Fibroblast of lung (primary cell): ENCODE data around the gene UST. TPM values are rescaled to one million over a fixed set of nuclear protein-coding genes. Genes with fewer than 3 reads are reported as not detected.

Experiments
- DNase-seq, 2 donors: peaks; one replicate each; pipeline versions ENCODE4 v3.0.0 to v3.0.0-alpha.2; 2010; ENCODE audit warnings: low read depth in 2 of 2
- H2AFZ ChIP-seq: 2 replicates; pipeline ENCODE4 v1.5.1; 2012; ENCODE audit warnings: low read length, control low read depth, inconsistent platforms
- H3K27ac ChIP-seq: 2 replicates; pipeline ENCODE4 v1.5.1; 2011; ENCODE audit warnings: low read length, control low read depth; ENCODE audit not compliant: insufficient read depth
- H3K27me3 ChIP-seq: 2 replicates; pipeline ENCODE4 v1.5.1; 2011; ENCODE audit warnings: mild to moderate bottlenecking, low read length; ENCODE audit not compliant: control insufficient read depth, insufficient read depth
- H3K36me3 ChIP-seq: 2 replicates; pipeline ENCODE4 v1.5.1; 2011; ENCODE audit warnings: low read length; ENCODE audit not compliant: control insufficient read depth, insufficient read depth
- H3K4me1 ChIP-seq: 2 replicates; pipeline ENCODE4 v1.5.1; 2011; ENCODE audit warnings: low read length; ENCODE audit not compliant: control insufficient read depth, insufficient read depth; ENCODE audit errors: extremely low read depth
- H3K4me2 ChIP-seq: 2 replicates; pipeline ENCODE4 v1.5.1; 2011; ENCODE audit warnings: low read length, control low read depth; ENCODE audit not compliant: insufficient read depth; ENCODE audit errors: extremely low read depth
- H3K4me3 ChIP-seq, 4 experiments: fragments of 200-600 bp in 1 of 4; sonication (generic) in 1 of 4; replicated peaks in 1 of 4; 2 replicates each; pipeline ENCODE4 v1.5.1; 2011 to 2016; ENCODE audit warnings: low read length in 4 of 4, low read depth in 3 of 4, mild to moderate bottlenecking in 3 of 4, control low read depth in 2 of 4, inconsistent platforms in 1 of 4, mixed read lengths in 1 of 4; ENCODE audit not compliant: insufficient read depth in 1 of 4; ENCODE audit errors: control extremely low read depth in 1 of 4
- H3K79me2 ChIP-seq: 2 replicates; pipeline ENCODE4 v1.5.1; 2012; ENCODE audit warnings: mild to moderate bottlenecking, low read length, inconsistent platforms; ENCODE audit not compliant: control insufficient read depth, insufficient read depth
- H3K9ac ChIP-seq: 2 replicates; pipeline ENCODE4 v1.5.1; 2011; ENCODE audit warnings: mild to moderate bottlenecking, low read length, control low read depth; ENCODE audit not compliant: insufficient read depth
- H3K9me3 ChIP-seq: 2 replicates; pipeline ENCODE4 v1.5.1; 2012; ENCODE audit warnings: low read depth, low read length; ENCODE audit not compliant: control insufficient read depth, insufficient read depth
- H4K20me1 ChIP-seq: 2 replicates; pipeline ENCODE4 v1.5.1; 2011; ENCODE audit warnings: low read length; ENCODE audit not compliant: control insufficient read depth, insufficient read depth; ENCODE audit errors: extremely low read depth
- EZH2 ChIP-seq: IDR thresholded peaks from 2 replicates; pipeline ENCODE4 v1.5.1; 2012; ENCODE audit warnings: low read length, control low read depth, mild to moderate bottlenecking; ENCODE audit errors: missing control alignments
- polyA plus RNA-seq, 2 donors: library from polyadenylated mRNA; depleted of rRNA in 1 of 2; stranded (reverse) in 1 of 2; unstranded in 1 of 2; fragments of >200 nt; gene quantifications; 2 replicates each; pipeline ENCODE4 v1.2.1, GENCODE V29; 2011 to 2012; ENCODE audit warnings: missing spikeins in 1 of 2
- total RNA-seq: library from RNA; depleted of rRNA; stranded (reverse); fragments of >200 nt; gene quantifications from 2 replicates; pipeline ENCODE4 v1.2.1, GENCODE V29; 2014
- TF ChIP-seq, protein P1 (sequence below), 2 donors: IDR thresholded peaks in 1 of 2; conservative IDR thresholded peaks in 1 of 2; 1 replicate in 1 of 2; 2 replicates in 1 of 2; pipeline ENCODE4 v1.5.1; 2011 to 2012; ENCODE audit warnings: low read length in 2 of 2, control low read depth in 1 of 2, inconsistent platforms in 1 of 2, low read depth in 1 of 2, mild to moderate bottlenecking in 1 of 2

Gene UST
- total and polyA plus RNA-seq, 2 donors (not counting 1 experiment from before 2014, with no cell fraction given), result 6.8 to 19.5 TPM

DNA sequence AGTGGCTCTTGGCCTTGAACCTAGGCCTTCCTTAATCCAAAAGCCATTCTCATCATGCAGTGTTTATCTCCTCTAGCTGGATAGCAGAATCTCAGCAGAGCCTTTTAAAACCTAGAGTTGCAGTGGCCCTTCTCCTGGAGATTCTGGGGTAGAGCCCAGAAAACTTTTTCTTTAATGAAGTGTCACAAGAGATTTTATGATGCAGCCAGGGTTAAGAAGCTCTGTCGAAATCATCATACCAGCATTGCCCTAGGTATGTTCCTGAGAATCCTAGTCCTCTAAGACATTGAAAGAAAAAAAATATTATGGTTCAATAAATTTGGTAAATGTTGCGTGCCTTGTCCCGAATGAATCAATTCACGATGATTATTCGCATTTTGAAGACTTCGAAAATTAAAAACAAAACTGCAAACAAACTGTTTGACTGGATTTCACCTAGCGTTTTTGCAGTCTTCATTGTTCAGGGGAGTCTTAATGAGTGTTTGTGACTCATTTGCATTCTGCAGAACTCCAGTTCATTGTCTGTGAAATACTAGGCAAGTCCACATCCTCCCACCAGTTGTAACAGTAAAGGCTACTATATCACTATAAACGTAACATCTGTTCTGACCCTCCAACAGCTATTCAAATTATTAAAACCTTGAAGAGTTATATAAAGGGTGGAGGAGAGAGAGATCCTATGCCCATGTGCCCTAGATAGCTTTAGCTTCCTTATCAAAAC, 198.6 kb downstream of the UST start:
- Histone ChIP-seq H3K36me3 (no peaks in the 10 kb centered on the region), H3K9me3 (no peaks in the 10 kb centered on the region), H3K79me2 (no peaks in the 10 kb centered on the region), H3K27me3 (no peaks in the 10 kb centered on the region), H3K27ac (no peak overlapping the region), H3K4me1 (no peaks in the 10 kb centered on the region), H3K4me3 (no peak overlapping the region), H4K20me1 (no peaks in the 10 kb centered on the region), H3K9ac (no peak overlapping the region), H3K4me2 (no peak overlapping the region), H2AFZ (no peak overlapping the region)
- TF ChIP-seq, protein P1, sequence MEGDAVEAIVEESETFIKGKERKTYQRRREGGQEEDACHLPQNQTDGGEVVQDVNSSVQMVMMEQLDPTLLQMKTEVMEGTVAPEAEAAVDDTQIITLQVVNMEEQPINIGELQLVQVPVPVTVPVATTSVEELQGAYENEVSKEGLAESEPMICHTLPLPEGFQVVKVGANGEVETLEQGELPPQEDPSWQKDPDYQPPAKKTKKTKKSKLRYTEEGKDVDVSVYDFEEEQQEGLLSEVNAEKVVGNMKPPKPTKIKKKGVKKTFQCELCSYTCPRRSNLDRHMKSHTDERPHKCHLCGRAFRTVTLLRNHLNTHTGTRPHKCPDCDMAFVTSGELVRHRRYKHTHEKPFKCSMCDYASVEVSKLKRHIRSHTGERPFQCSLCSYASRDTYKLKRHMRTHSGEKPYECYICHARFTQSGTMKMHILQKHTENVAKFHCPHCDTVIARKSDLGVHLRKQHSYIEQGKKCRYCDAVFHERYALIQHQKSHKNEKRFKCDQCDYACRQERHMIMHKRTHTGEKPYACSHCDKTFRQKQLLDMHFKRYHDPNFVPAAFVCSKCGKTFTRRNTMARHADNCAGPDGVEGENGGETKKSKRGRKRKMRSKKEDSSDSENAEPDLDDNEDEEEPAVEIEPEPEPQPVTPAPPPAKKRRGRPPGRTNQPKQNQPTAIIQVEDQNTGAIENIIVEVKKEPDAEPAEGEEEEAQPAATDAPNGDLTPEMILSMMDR (conservative IDR thresholded peaks at IDR 0.05 in 1 of 2, IDR thresholded peaks at IDR 0.05 in 1 of 2; ENCODE audit: low read depth in 1 of 2, low read length in 2 of 2), result no peak
- no peak for TF ChIP-seq EZH2
- peak in 1 of 2 donors; percentile 54 for DNase-seq

DNA sequence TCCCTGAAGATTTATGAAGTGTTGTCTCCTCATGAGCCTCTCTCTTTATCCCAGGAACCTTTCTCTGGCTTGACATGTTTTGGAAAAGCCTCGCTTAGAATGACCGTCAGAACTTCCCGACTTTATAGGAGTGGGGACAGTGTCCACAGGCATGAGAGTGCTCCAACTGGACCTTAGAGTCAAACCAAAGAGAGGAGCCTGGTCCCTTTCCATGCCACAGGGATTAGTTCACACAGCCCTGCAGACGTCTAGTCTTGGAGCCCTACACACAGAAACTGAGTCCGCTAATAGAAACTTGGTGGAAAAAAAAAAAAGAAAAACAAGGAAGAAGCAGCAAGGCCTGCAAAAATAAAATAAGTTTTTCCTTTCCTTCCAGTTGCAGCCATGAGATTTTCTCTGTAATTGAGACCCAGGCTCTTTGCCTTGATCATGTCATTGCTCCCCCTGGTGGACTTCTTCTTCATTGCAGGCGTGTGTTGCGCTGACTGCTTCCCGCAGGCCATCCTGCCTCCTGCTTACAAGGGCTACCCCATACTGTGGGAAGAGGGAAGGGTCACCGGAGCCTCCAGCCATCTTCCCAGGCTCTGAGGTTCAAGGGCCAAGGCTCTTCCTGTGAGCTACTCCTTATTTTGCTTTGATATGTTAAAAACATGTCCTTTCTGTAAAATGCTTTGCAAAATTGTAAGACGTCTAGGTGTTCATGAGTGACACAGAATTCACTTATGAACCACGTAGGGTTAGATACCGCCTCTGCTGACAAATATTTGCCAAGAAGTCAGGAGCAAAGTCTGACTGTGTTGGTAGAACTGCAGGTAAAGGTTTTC, 201.0 kb downstream of the UST start:
- H4K20me1 ChIP-seq, result no peaks in the 10 kb centered on the region
- H3K4me2 ChIP-seq, result no peak overlapping the region
- no peaks in the 10 kb centered on the region for H3K9me3 ChIP-seq
- peak; percentile 65 to 88 for DNase-seq
- no peak overlapping the region for H3K4me3 ChIP-seq
- no peak overlapping the region for H2AFZ ChIP-seq
- H3K9ac ChIP-seq, result no peak overlapping the region
- no peaks in the 10 kb centered on the region for H3K79me2 ChIP-seq
- no peak overlapping the region for H3K27ac ChIP-seq
- no peaks in the 10 kb centered on the region for H3K27me3 ChIP-seq
- H3K36me3 ChIP-seq, result no peaks in the 10 kb centered on the region
- no peaks in the 10 kb centered on the region for H3K4me1 ChIP-seq
- no peak for TF ChIP-seq EZH2
- TF ChIP-seq, protein P1 (conservative IDR thresholded peaks at IDR 0.05 in 1 of 2, IDR thresholded peaks at IDR 0.05 in 1 of 2; ENCODE audit: low read depth in 1 of 2, low read length in 2 of 2), result peak; percentile 86 to 97

DNA sequence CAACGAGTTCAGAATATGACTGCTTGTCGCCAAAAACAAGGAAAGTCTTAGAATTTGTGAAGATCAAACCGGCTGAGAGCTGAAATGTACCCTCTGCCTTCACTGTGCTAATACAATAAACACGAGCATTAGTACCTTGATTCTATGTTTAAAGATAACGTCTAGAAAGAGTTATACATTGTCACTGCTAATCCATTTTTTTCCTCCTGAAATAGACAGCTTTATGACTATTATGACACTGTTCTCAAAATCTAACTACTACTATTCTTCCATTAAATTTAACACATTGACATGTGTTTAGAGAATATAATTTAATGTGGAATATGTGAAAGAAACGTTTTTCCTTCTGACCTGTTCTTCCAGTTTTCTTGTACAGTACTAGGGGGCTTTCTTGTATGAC, 204.8 kb downstream of the UST start:
- no peaks in the 10 kb centered on the region for H3K36me3 ChIP-seq
- no peak overlapping the region for H3K4me3 ChIP-seq
- no peaks in the 10 kb centered on the region for H3K9me3 ChIP-seq
- no peaks in the 10 kb centered on the region for H3K79me2 ChIP-seq
- H3K27me3 ChIP-seq, result no peaks in the 10 kb centered on the region
- no peak for TF ChIP-seq EZH2
- TF ChIP-seq, protein P1 (conservative IDR thresholded peaks at IDR 0.05 in 1 of 2, IDR thresholded peaks at IDR 0.05 in 1 of 2; ENCODE audit: low read depth in 1 of 2, low read length in 2 of 2), result no peak
- H2AFZ ChIP-seq, result no peak overlapping the region
- no peak overlapping the region for H3K4me2 ChIP-seq
- H3K9ac ChIP-seq, result no peak overlapping the region
- no peak overlapping the region for H3K27ac ChIP-seq
- no peaks in the 10 kb centered on the region for H3K4me1 ChIP-seq
- no peak for DNase-seq
- H4K20me1 ChIP-seq, result no peaks in the 10 kb centered on the region
